Measurements from ENCODE around the gene ELMOD1. TPM values are rescaled to one million over a fixed set of nuclear protein-coding genes. Genes with fewer than 3 reads are reported as not detected.

ELMOD1 gene
- total and polyA plus RNA-seq, 2 experiments from 2014 or later: 3.1 TPM

DNA sequence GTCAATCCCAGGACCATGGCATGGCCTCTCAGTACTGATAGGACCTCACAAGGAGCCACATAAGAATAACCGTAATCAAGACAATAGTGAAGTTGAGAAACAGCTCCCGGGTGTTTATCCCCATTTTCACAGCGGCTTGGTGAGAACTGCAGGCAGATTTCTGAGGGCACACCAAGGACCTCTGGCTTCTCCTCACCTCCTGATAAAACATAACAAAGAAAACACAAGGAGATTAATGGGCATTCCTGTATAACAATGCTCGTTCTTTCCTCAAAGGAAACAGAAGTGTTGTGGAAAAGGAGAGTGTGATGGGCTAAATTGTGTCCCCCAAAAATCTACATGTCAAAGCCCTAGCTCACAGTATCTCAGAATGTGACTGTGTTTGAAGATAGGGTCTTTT, 116.9 kb downstream of the ELMOD1 start:
- Histone ChIP-seq H3K4me2 (no peak overlapping the region), H3K27me3 (no peaks in the 10 kb centered on the region), H2AFZ (no peak overlapping the region), H3K4me3 (no peak overlapping the region), H3K9me3 (ENCODE audit: low read depth) (no peaks in the 10 kb centered on the region), H3K9me2 (replicated peaks; ENCODE audit: insufficient read depth) (no peaks in the 10 kb centered on the region), H3K79me2 (no peaks in the 10 kb centered on the region), H3K4me1 (ENCODE audit: insufficient read depth) (peaks cover 8% of the 10 kb centered on the region), H3K36me3 (replicated peaks; ENCODE audit: insufficient read depth, low read depth) (no peaks in the 10 kb centered on the region), H3K27ac (no peak overlapping the region), H4K20me1 (ENCODE audit: insufficient read depth, poor library complexity, severe bottlenecking) (no peaks in the 10 kb centered on the region)
- WGBS (ENCODE audit: low lambda C conversion rate, missing lambda C conversion rate): 49% methylated on average over 4 of the region's 4 CpGs
- DNase-seq (ENCODE audit: low spot score): no peak
- TF ChIP-seq, protein P1, sequence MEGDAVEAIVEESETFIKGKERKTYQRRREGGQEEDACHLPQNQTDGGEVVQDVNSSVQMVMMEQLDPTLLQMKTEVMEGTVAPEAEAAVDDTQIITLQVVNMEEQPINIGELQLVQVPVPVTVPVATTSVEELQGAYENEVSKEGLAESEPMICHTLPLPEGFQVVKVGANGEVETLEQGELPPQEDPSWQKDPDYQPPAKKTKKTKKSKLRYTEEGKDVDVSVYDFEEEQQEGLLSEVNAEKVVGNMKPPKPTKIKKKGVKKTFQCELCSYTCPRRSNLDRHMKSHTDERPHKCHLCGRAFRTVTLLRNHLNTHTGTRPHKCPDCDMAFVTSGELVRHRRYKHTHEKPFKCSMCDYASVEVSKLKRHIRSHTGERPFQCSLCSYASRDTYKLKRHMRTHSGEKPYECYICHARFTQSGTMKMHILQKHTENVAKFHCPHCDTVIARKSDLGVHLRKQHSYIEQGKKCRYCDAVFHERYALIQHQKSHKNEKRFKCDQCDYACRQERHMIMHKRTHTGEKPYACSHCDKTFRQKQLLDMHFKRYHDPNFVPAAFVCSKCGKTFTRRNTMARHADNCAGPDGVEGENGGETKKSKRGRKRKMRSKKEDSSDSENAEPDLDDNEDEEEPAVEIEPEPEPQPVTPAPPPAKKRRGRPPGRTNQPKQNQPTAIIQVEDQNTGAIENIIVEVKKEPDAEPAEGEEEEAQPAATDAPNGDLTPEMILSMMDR (IDR thresholded peaks at IDR 0.05; ENCODE audit: poor library complexity): no peak
- TF ChIP-seq EZH2 (IDR thresholded peaks at IDR 0.05; ENCODE audit: borderline replicate concordance) (no peak), EZH2phosphoT487 (IDR thresholded peaks at IDR 0.05; ENCODE audit: low read depth, severe bottlenecking, unreplicated experiment) (no peak)

GRCh38 chr11:107708792-107709191, 117.8 kb downstream of the ELMOD1 start:
- TF ChIP-seq EZH2phosphoT487 (IDR thresholded peaks at IDR 0.05; ENCODE audit: low read depth, severe bottlenecking, unreplicated experiment) (no peak), EZH2 (IDR thresholded peaks at IDR 0.05; ENCODE audit: borderline replicate concordance) (no peak)
- TF ChIP-seq, protein P1 (IDR thresholded peaks at IDR 0.05; ENCODE audit: poor library complexity): no peak
- DNase-seq (ENCODE audit: low spot score): no peak
- WGBS (ENCODE audit: low lambda C conversion rate, missing lambda C conversion rate): 82% methylated on average over 3 of the region's 3 CpGs
- Histone ChIP-seq H2AFZ (no peak overlapping the region), H3K79me2 (no peaks in the 10 kb centered on the region), H3K9me3 (ENCODE audit: low read depth) (no peaks in the 10 kb centered on the region), H3K36me3 (replicated peaks; ENCODE audit: insufficient read depth, low read depth) (no peaks in the 10 kb centered on the region), H3K4me1 (ENCODE audit: insufficient read depth) (peaks cover 5% of the 10 kb centered on the region), H3K4me2 (no peak overlapping the region), H3K27ac (no peak overlapping the region), H3K9me2 (replicated peaks; ENCODE audit: insufficient read depth) (no peaks in the 10 kb centered on the region), H4K20me1 (ENCODE audit: insufficient read depth, poor library complexity, severe bottlenecking) (no peaks in the 10 kb centered on the region), H3K4me3 (no peak overlapping the region), H3K27me3 (no peaks in the 10 kb centered on the region)

DNA sequence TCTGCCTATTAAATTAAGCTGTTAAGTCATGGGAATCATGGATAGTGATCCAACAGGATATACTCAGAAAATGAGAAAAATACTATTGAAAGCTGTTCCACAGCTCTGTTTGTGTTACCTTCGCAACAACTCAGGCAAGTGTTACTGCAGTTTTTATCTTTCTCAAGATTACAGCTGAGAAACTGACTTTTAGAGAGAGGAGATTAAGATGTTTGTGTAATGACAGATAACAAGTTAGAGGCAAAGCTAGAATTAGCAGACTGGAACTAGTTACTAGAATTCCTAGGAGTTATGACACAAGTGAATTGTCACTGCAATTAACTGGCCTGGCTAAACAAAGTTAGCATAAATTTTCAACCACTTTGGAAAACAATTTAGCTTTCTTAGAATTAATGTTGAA, 119.4 kb downstream of the ELMOD1 start:
- no peak overlapping the region for H3K4me3 ChIP-seq
- no peaks in the 10 kb centered on the region for H3K27me3 ChIP-seq
- no peaks in the 10 kb centered on the region for H3K36me3 ChIP-seq (replicated peaks; ENCODE audit: insufficient read depth, low read depth)
- H2AFZ ChIP-seq: no peak overlapping the region
- H4K20me1 ChIP-seq (ENCODE audit: insufficient read depth, poor library complexity, severe bottlenecking): no peaks in the 10 kb centered on the region
- 17% methylated on average over 1 of the region's 1 CpG for WGBS (ENCODE audit: low lambda C conversion rate, missing lambda C conversion rate)
- peaks cover 5% of the 10 kb centered on the region for H3K4me1 ChIP-seq (ENCODE audit: insufficient read depth)
- no peaks in the 10 kb centered on the region for H3K9me3 ChIP-seq (ENCODE audit: low read depth)
- TF ChIP-seq EZH2 (IDR thresholded peaks at IDR 0.05; ENCODE audit: borderline replicate concordance): no peak
- TF ChIP-seq, protein P1 (IDR thresholded peaks at IDR 0.05; ENCODE audit: poor library complexity): no peak
- TF ChIP-seq EZH2phosphoT487 (IDR thresholded peaks at IDR 0.05; ENCODE audit: low read depth, severe bottlenecking, unreplicated experiment): no peak
- peak overlapping the region; percentile 7 for H3K4me2 ChIP-seq
- no peak for DNase-seq (ENCODE audit: low spot score)
- no peaks in the 10 kb centered on the region for H3K79me2 ChIP-seq
- peak overlapping the region; percentile 51 for H3K27ac ChIP-seq
- no peaks in the 10 kb centered on the region for H3K9me2 ChIP-seq (replicated peaks; ENCODE audit: insufficient read depth)
